NCI-H748 (cell line): ENCODE data around the gene XNDC1N.

Experiments
- DNase-seq: peaks from one replicate; lab custom pipeline; 2025; ENCODE audit not compliant: unreplicated experiment; lab: John Stamatoyannopoulos, UW

Gene XNDC1N

GRCh38 chr11:71927820-71928736, at the start of gene XNDC1N:
Gene XNDC1N, minus strand, starts transcription at chr11:71928594. Its CDS starts 5,241 bp downstream, at chr11:71923353.
- DNase-seq: peak; percentile 94

- peak; percentile 36 for DNase-seq
Observed at GRCh38 chr11:71977743-71978418, 49.5 kb upstream of the XNDC1N start.

- DNase-seq: no peak
Observed at GRCh38 chr11:71977090-71977489, 48.7 kb upstream of the XNDC1N start.

- DNase-seq: no peak
Observed at GRCh38 chr11:71976551-71976950, 48.2 kb upstream of the XNDC1N start.

- DNase-seq: no peak
Observed at GRCh38 chr11:71971680-71972079, 43.3 kb upstream of the XNDC1N start.

- no peak for DNase-seq
Observed at GRCh38 chr11:71964641-71965040, 36.2 kb upstream of the XNDC1N start.

- DNase-seq: no peak
Observed at GRCh38 chr11:71963468-71963867, 35.1 kb upstream of the XNDC1N start.

- DNase-seq: no peak
Observed at GRCh38 chr11:71962428-71963038, 34.1 kb upstream of the XNDC1N start.

GRCh38 chr11:71955898-71956456, 27.6 kb upstream of the XNDC1N start:
- DNase-seq: no peak

- DNase-seq: no peak
Observed at GRCh38 chr11:71951741-71952310, 23.4 kb upstream of the XNDC1N start.

GRCh38 chr11:71949034-71949433, 20.6 kb upstream of the XNDC1N start:
- no peak for DNase-seq

- DNase-seq: no peak
Observed at GRCh38 chr11:71948314-71949027, 20.1 kb upstream of the XNDC1N start.

GRCh38 chr11:71947498-71947897, 19.1 kb upstream of the XNDC1N start:
- no peak for DNase-seq

GRCh38 chr11:71946144-71946571, 17.8 kb upstream of the XNDC1N start:
- DNase-seq: no peak

- no peak for DNase-seq
Observed at GRCh38 chr11:71940561-71941219, 12.3 kb upstream of the XNDC1N start.

GRCh38 chr11:71937826-71938225, 9.4 kb upstream of the XNDC1N start:
- no peak for DNase-seq

GRCh38 chr11:71936825-71937224, 8.4 kb upstream of the XNDC1N start:
- DNase-seq: no peak

- no peak for DNase-seq
Observed at GRCh38 chr11:71935338-71935925, 7.0 kb upstream of the XNDC1N start.

GRCh38 chr11:71934213-71934612, 5.8 kb upstream of the XNDC1N start:
- no peak for DNase-seq
